ENCODE results near the gene SMIM32.

Gene SMIM32

DNA sequence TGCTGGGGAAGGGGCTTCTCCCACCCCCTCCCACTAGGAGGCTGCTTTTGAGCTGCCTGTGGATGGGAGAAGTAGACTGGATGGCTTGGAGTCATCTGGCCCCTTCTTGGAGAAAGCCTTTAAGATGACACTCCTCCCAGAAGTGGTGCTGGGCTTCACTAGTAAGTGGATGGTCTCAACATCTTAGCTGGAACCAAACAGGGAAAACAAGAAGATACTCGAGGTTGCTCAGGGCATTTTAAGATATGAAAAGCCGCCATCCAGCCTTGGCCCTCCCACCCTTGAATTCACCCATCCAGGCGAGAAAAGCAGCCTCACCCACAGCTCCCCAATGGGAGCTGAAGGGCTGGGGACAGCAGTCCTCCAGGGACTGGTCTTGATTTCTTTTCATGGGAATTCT lies 7.8 kb upstream of the SMIM32 start:
- TF ChIP-seq, protein P1, sequence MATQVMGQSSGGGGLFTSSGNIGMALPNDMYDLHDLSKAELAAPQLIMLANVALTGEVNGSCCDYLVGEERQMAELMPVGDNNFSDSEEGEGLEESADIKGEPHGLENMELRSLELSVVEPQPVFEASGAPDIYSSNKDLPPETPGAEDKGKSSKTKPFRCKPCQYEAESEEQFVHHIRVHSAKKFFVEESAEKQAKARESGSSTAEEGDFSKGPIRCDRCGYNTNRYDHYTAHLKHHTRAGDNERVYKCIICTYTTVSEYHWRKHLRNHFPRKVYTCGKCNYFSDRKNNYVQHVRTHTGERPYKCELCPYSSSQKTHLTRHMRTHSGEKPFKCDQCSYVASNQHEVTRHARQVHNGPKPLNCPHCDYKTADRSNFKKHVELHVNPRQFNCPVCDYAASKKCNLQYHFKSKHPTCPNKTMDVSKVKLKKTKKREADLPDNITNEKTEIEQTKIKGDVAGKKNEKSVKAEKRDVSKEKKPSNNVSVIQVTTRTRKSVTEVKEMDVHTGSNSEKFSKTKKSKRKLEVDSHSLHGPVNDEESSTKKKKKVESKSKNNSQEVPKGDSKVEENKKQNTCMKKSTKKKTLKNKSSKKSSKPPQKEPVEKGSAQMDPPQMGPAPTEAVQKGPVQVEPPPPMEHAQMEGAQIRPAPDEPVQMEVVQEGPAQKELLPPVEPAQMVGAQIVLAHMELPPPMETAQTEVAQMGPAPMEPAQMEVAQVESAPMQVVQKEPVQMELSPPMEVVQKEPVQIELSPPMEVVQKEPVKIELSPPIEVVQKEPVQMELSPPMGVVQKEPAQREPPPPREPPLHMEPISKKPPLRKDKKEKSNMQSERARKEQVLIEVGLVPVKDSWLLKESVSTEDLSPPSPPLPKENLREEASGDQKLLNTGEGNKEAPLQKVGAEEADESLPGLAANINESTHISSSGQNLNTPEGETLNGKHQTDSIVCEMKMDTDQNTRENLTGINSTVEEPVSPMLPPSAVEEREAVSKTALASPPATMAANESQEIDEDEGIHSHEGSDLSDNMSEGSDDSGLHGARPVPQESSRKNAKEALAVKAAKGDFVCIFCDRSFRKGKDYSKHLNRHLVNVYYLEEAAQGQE (IDR thresholded peaks at IDR 0.05; ENCODE audit: insufficient read depth in 1 of 2, low read depth in 2 of 2, low read length in 2 of 2), result no peak
- TF ChIP-seq SIN3A (IDR thresholded peaks at IDR 0.05; ENCODE audit: borderline replicate concordance, insufficient read depth, low read length), result no peak
- TF ChIP-seq TAF1 (IDR thresholded peaks at IDR 0.05; ENCODE audit: borderline replicate concordance, insufficient read depth, low read length), result no peak
- no peak for TF ChIP-seq POLR2AphosphoS5 (IDR thresholded peaks at IDR 0.05; ENCODE audit: low read depth, low read length)
- no peak for TF ChIP-seq FOXP2 (optimal IDR thresholded peaks at IDR 0.05; ENCODE audit: borderline replicate concordance, extremely low read depth, extremely low read length, insufficient read depth)

DNA sequence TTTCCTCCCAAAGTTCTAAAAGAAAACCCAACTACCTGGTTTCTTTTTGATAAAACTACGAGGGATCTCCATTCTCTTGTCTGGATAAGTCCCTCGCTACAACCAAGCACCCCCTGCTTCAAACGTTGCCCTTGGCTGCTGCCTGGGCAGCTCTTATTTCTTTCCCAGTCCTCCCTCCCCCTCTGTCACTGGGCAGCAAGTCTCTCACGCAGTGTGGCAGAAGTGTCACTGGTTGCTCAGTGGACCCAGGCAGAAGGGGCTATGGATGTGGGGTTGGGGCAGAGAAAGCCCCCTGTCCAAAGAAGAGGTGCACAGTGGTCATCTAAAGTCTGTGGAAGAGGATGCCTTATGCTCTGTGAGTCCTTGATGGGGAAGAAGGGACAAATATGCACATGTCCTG lies 7.2 kb upstream of the SMIM32 start:
- TF ChIP-seq TAF1 (IDR thresholded peaks at IDR 0.05; ENCODE audit: borderline replicate concordance, insufficient read depth, low read length) (no peak), FOXP2 (optimal IDR thresholded peaks at IDR 0.05; ENCODE audit: borderline replicate concordance, extremely low read depth, extremely low read length, insufficient read depth) (no peak), POLR2AphosphoS5 (IDR thresholded peaks at IDR 0.05; ENCODE audit: low read depth, low read length) (no peak), SIN3A (IDR thresholded peaks at IDR 0.05; ENCODE audit: borderline replicate concordance, insufficient read depth, low read length) (no peak)
- TF ChIP-seq, protein P1 (IDR thresholded peaks at IDR 0.05; ENCODE audit: insufficient read depth in 1 of 2, low read depth in 2 of 2, low read length in 2 of 2), result no peak

DNA sequence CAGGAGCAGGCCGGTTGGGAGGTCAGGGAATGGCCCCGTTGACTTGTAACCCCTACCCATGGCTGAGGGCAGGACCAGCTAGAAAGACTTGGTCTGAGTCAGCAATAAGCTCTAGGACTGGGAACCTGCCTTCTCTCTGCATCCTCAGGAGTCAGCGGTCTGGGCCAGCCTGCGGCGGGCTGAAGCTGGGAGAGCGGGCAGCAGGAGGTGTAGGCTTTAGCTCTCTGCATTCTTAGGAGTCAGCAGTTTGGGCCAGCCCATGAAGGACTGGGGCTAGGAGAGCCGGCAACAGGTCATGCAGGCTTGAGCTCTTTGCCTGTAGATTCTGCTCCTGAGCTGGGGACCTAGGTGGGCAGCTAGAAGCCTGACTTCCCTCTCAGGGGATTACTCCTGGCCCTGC lies 6.4 kb upstream of the SMIM32 start:
- TF ChIP-seq FOXP2 (optimal IDR thresholded peaks at IDR 0.05; ENCODE audit: borderline replicate concordance, extremely low read depth, extremely low read length, insufficient read depth) (no peak), TAF1 (IDR thresholded peaks at IDR 0.05; ENCODE audit: borderline replicate concordance, insufficient read depth, low read length) (no peak), SIN3A (IDR thresholded peaks at IDR 0.05; ENCODE audit: borderline replicate concordance, insufficient read depth, low read length) (no peak), POLR2AphosphoS5 (IDR thresholded peaks at IDR 0.05; ENCODE audit: low read depth, low read length) (no peak)
- TF ChIP-seq, protein P1 (IDR thresholded peaks at IDR 0.05; ENCODE audit: insufficient read depth in 1 of 2, low read depth in 2 of 2, low read length in 2 of 2), result no peak

DNA sequence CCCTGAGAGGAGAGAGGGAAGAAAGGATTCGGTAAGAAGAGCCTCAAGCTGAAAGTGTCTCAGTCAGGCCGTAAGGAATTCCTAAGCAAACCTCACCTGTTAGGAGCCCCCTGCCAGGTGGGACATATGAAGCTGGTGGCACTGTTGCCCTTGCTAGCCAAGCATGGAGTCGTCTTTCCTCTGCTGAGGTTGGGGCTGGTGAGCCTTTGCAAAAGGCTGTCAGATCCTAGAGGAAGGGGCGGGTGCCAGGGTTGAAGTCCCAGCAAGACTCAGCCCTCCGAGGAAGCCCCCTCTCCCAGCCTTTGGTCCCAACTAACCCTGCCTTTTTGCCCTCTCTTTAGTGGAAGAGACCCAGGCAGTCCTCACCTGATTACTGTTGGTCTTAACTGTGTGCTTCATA lies 5.5 kb upstream of the SMIM32 start:
- TF ChIP-seq, protein P1 (IDR thresholded peaks at IDR 0.05; ENCODE audit: insufficient read depth in 1 of 2, low read depth in 2 of 2, low read length in 2 of 2), result no peak
- TF ChIP-seq POLR2AphosphoS5 (IDR thresholded peaks at IDR 0.05; ENCODE audit: low read depth, low read length), result no peak
- TF ChIP-seq SIN3A (IDR thresholded peaks at IDR 0.05; ENCODE audit: borderline replicate concordance, insufficient read depth, low read length), result no peak
- TF ChIP-seq TAF1 (IDR thresholded peaks at IDR 0.05; ENCODE audit: borderline replicate concordance, insufficient read depth, low read length), result no peak
- no peak for TF ChIP-seq FOXP2 (optimal IDR thresholded peaks at IDR 0.05; ENCODE audit: borderline replicate concordance, extremely low read depth, extremely low read length, insufficient read depth)

All from PFSK-1 (cell line).